Measurements from ENCODE around the gene NR1D2.
"Not testable (repeated sequence)": the region's sequence is repeated elsewhere in the genome, so short reads cannot be mapped to it uniquely, and the experiment has no call there.

DNA sequence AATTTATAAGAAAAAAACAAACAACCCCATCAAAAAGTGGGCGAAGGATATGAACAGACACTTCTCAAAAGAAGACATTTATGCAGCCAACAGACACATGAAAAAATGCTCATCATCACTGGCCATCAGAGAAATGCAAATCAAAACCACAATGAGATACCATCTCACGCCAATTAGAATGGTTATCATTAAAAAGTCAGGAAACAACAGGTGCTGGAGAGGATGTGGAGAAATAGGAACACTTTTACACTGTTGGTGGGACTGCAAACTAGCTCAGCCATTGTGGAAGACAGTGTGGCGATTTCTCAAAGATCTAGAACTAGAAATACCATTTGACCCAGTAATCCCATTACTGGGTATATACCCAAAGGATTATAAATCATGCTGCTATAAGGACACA, 32.8 kb upstream of the NR1D2 start:
- not testable (repeated sequence) for TF ChIP-seq ZNF274 (IDR thresholded peaks at IDR 0.05; ENCODE audit: low read length); ZNF274 (tag by site-specific recombination; IDR thresholded peaks at IDR 0.05; ENCODE audit: borderline replicate concordance); YY1 (tag by site-specific recombination; IDR thresholded peaks at IDR 0.05); BCL11B (tag by site-specific recombination; IDR thresholded peaks at IDR 0.05; ENCODE audit: low read depth); ZNF175 (tag by site-specific recombination; IDR thresholded peaks at IDR 0.05); ZNF776 (tag by site-specific recombination; IDR thresholded peaks at IDR 0.05; ENCODE audit: borderline replicate concordance); ZNF423 (tag by site-specific recombination; IDR thresholded peaks at IDR 0.05); ZNF394 (tag by site-specific recombination; IDR thresholded peaks at IDR 0.05; ENCODE audit: borderline replicate concordance); ZNF785 (tag by site-specific recombination; IDR thresholded peaks at IDR 0.05); ZNF302 (tag by site-specific recombination; IDR thresholded peaks at IDR 0.05; ENCODE audit: low read depth)
- TF ChIP-seq, protein P1, sequence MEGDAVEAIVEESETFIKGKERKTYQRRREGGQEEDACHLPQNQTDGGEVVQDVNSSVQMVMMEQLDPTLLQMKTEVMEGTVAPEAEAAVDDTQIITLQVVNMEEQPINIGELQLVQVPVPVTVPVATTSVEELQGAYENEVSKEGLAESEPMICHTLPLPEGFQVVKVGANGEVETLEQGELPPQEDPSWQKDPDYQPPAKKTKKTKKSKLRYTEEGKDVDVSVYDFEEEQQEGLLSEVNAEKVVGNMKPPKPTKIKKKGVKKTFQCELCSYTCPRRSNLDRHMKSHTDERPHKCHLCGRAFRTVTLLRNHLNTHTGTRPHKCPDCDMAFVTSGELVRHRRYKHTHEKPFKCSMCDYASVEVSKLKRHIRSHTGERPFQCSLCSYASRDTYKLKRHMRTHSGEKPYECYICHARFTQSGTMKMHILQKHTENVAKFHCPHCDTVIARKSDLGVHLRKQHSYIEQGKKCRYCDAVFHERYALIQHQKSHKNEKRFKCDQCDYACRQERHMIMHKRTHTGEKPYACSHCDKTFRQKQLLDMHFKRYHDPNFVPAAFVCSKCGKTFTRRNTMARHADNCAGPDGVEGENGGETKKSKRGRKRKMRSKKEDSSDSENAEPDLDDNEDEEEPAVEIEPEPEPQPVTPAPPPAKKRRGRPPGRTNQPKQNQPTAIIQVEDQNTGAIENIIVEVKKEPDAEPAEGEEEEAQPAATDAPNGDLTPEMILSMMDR (tag by site-specific recombination; IDR thresholded peaks at IDR 0.05) = not testable (repeated sequence)

Data from HEK293 (cell line).